WTC11 (cell line): ENCODE data around the gene NOP14. TPM values are rescaled to one million over a fixed set of nuclear protein-coding genes. Genes with fewer than 3 reads are reported as not detected.

Experiments used
- AFF4 ChIP-seq: sonication (generic); formaldehyde crosslinking; IDR thresholded peaks from 2 replicates; pipeline ENCODE4 v1.8.1; 2023; ENCODE audit warnings: mild to moderate bottlenecking, missing genetic modification reagents, borderline replicate concordance
- AR ChIP-seq: fragments of 250-450 bp; sonication (Bioruptor Pico); IDR thresholded peaks from 2 replicates; pipeline ENCODE4 v1.9.0; 2021; ENCODE audit warnings: mild to moderate bottlenecking
- ATF1 ChIP-seq: sonication (generic); formaldehyde crosslinking; IDR thresholded peaks from 2 replicates; pipeline ENCODE4 v1.8.1; 2023; ENCODE audit warnings: mild to moderate bottlenecking, moderate library complexity, missing genetic modification reagents
- ATF2 ChIP-seq: sonication (generic); formaldehyde crosslinking; IDR thresholded peaks from 2 replicates; pipeline ENCODE4 v1.8.1; 2022; ENCODE audit warnings: low read depth, missing genetic modification reagents, borderline replicate concordance
- E2F4 ChIP-seq: sonication (generic); formaldehyde crosslinking; IDR thresholded peaks from 2 replicates; pipeline ENCODE4 v1.8.1; 2022; ENCODE audit warnings: low read depth, mild to moderate bottlenecking, moderate library complexity, missing genetic modification reagents, borderline replicate concordance
- ESRRA ChIP-seq: sonication (generic); formaldehyde crosslinking; IDR thresholded peaks from 2 replicates; pipeline ENCODE4 v1.8.1; 2022; ENCODE audit warnings: mild to moderate bottlenecking, missing genetic modification reagents, borderline replicate concordance
- GRHL2 ChIP-seq: fragments of 250-450 bp; sonication (Bioruptor Pico); IDR thresholded peaks from 2 replicates; pipeline ENCODE4 v1.8.0; 2022; ENCODE audit warnings: mild to moderate bottlenecking, moderate library complexity; ENCODE audit not compliant: insufficient replicate concordance, severe bottlenecking
- JUN ChIP-seq: sonication (generic); formaldehyde crosslinking; IDR thresholded peaks from 2 replicates; pipeline ENCODE4 v1.8.0; 2023; ENCODE audit warnings: mild to moderate bottlenecking, missing genetic modification reagents
- MLX ChIP-seq: sonication (generic); formaldehyde crosslinking; IDR thresholded peaks from 2 replicates; pipeline ENCODE4 v1.8.1; 2023; ENCODE audit warnings: mild to moderate bottlenecking, missing genetic modification reagents, moderate library complexity
- NFATC4 ChIP-seq: fragments of 250-450 bp; sonication (Bioruptor Pico); IDR thresholded peaks from 2 replicates; pipeline ENCODE4 v1.9.0; 2021; ENCODE audit warnings: mild to moderate bottlenecking
- NR2C2 ChIP-seq: sonication (generic); formaldehyde crosslinking; IDR thresholded peaks from 2 replicates; pipeline ENCODE4 v1.8.0; 2022; ENCODE audit warnings: mild to moderate bottlenecking, missing genetic modification reagents
- PREB ChIP-seq: sonication (generic); formaldehyde crosslinking; IDR thresholded peaks from 2 replicates; pipeline ENCODE4 v1.8.1; 2022; ENCODE audit warnings: mild to moderate bottlenecking, missing genetic modification reagents, moderate library complexity, borderline replicate concordance
- RELA ChIP-seq: sonication (generic); formaldehyde crosslinking; IDR thresholded peaks from 2 replicates; pipeline ENCODE4 v1.8.1; 2022; ENCODE audit warnings: missing genetic modification reagents, mild to moderate bottlenecking, borderline replicate concordance
- SMAD4 ChIP-seq: sonication (generic); formaldehyde crosslinking; IDR thresholded peaks from 2 replicates; pipeline ENCODE4 v1.8.0; 2022; ENCODE audit warnings: mild to moderate bottlenecking, missing genetic modification reagents
- USF2 ChIP-seq: sonication (generic); formaldehyde crosslinking; IDR thresholded peaks from 2 replicates; pipeline ENCODE4 v1.8.1; 2023; ENCODE audit warnings: mild to moderate bottlenecking, missing genetic modification reagents, moderate library complexity
- ZBTB21 ChIP-seq: sonication (generic); formaldehyde crosslinking; IDR thresholded peaks from 2 replicates; pipeline ENCODE4 v1.8.1; 2023; ENCODE audit warnings: mild to moderate bottlenecking, missing genetic modification reagents, borderline replicate concordance
- ZNF232 ChIP-seq: sonication (generic); formaldehyde crosslinking; IDR thresholded peaks from 2 replicates; pipeline ENCODE4 v1.8.0; 2022; ENCODE audit warnings: mild to moderate bottlenecking, missing genetic modification reagents
- ZNF263 ChIP-seq: sonication (generic); formaldehyde crosslinking; IDR thresholded peaks from 2 replicates; pipeline ENCODE4 v1.8.1; 2022; ENCODE audit warnings: low read depth, mild to moderate bottlenecking, moderate library complexity, missing genetic modification reagents
- ZNF532 ChIP-seq: fragments of 250-450 bp; sonication (Bioruptor Pico); IDR thresholded peaks from 2 replicates; pipeline ENCODE4 v1.9.0; 2021; ENCODE audit warnings: mild to moderate bottlenecking, borderline replicate concordance
- total RNA-seq: library from RNA; stranded (reverse); gene quantifications from 3 replicates; pipeline ENCODE4 v1.2.3, GENCODE V29; 2021

NOP14 gene
- total RNA-seq, 1 experiment from 2014 or later = 39.1 TPM

GRCh38 chr4:2934813-2935761 lies 28.1 kb downstream of the NOP14 start (continued):
- TF ChIP-seq USF2 (no peak), E2F4 (CRISPR knock-in tag) (0 out of 2 replicates have a peak, but pooled peaks have one; percentile 49), ZNF232 (no peak), GRHL2 (CRISPR knock-in tag) (no peak), ZNF263 (CRISPR knock-in tag) (no peak), AR (no peak), MLX (CRISPR knock-in tag) (no peak), ATF1 (CRISPR knock-in tag) (0 out of 2 replicates have a peak, but pooled peaks have one; percentile 42), ATF2 (CRISPR knock-in tag) (no peak), ZNF532 (no peak), JUN (CRISPR knock-in tag) (peak; percentile 61; the same call in 1 of the 2 replicates), PREB (CRISPR knock-in tag) (0 out of 2 replicates have a peak, but pooled peaks have one; percentile 86), NR2C2 (peak; percentile 23; the same call in 1 of the 2 replicates), SMAD4 (CRISPR knock-in tag) (no peak), AFF4 (CRISPR knock-in tag) (no peak), NFATC4 (CRISPR knock-in tag) (no peak), RELA (CRISPR knock-in tag) (peak; percentile 77; the same call in 1 of the 2 replicates), ZBTB21 (peak; percentile 53; the same call in 1 of the 2 replicates), ESRRA (CRISPR knock-in tag) (no peak)
